ENCODE measurements around the gene MYO18B.

Gene MYO18B

DNA sequence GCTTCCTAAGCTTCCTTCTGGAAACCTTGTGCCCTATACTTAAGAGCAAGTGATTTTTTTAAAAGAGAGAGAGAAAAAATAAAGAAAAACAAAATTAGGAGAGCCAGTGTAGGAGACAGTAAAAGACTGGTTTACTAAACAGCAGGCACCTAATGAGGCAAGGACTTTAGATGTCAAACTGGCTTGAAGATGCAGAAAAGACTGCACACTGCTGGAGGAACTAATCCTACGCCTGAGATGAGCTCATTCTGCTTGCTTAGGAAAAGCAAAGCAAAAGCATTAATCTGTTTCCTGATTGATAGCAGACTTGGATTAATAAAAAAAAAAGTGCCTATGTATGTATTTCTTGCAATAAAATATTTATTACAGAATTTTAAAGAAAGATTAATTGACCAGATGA is 313.7 kb downstream of the MYO18B start:
- peak; percentile 23 for DNase-seq

GRCh38 chr22:26056455-26057200 is 314.6 kb downstream of the MYO18B start:
- no peak for DNase-seq

- no peak for DNase-seq
Observed at GRCh38 chr22:26057731-26058130, 315.7 kb downstream of the MYO18B start.

- DNase-seq, result no peak
Observed at GRCh38 chr22:26064048-26064447, 322.1 kb downstream of the MYO18B start.

DNA sequence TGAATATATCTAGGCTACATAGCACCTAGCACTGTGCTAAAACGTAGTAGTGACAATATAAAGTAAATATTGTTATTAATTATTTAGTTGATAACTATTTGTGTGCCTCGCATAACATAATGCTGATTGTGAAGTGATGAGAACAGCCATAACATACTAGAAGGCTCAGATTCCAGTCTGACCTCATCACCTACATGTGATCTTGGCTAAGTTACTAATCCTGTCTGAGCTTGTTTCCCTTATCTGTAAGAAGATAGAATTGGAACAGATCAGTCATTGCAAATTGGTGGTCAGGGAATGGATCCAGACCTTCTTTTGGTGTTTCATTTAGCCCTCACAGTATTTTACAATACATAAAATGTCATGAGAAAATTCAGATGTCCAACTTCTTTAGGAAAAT is 323.9 kb downstream of the MYO18B start:
- DNase-seq, result peak; percentile 27

DNA sequence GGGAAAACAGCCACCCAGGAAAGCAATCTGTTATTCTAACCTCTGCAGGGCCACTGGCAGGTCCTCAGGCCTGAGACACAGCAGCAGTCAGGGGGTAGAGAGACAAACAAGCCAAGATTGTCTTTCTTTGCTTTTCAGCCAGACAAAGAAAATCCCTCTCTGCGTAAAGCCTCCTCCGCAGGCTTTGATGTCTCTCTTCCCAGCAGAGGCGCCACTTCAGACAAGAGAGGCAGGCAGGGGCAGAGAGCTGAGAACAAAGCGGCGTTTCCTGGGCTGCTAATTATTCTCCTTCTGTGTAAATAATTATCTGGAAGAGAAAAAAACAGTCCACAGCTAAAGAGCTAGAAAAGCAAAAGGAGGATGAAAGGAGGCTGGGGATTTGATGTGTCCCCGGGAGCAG is 324.5 kb downstream of the MYO18B start:
- peak; percentile 80 for DNase-seq

- no peak for DNase-seq
Observed at GRCh38 chr22:26068571-26068970, 326.6 kb downstream of the MYO18B start.

DNA sequence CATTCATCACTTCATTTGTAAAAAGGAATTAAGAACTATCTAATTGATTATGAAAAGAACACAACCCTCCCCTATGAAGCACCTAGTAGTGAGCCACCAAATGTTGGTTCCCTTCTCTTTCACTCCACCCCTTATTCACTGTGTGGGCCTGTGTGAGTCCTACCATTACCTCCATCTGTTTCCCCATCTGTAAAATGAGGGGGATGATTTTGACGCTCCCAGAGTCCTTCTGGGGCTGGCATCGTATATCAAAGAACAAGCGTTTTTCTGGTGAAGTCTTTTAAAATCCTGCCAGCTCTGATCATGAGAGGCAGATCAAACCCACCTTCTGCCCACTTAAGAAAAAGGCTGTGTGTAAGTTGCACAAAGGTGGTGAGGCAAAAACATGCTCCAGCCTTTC is 330.6 kb downstream of the MYO18B start:
- DNase-seq, result no peak

DNA sequence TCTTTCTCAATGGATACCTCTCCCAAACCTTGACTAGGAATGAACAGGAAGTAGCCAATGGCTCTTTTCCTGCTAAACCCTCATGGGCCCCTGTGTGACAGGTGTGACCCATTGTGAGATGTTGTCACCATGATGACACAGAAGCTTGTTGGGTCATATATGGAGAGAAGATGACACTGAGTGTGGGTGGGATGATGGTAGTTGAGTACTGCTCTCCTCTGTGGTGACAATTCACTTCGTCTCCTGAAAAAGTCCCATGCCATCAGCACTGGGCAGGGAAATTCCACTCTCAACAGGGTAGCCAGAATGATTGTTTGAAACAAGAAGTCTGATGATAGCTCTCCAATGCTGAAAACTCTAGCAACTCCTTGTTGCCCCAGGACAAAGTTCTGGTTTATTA is 333.3 kb downstream of the MYO18B start:
- no peak for DNase-seq

DNA sequence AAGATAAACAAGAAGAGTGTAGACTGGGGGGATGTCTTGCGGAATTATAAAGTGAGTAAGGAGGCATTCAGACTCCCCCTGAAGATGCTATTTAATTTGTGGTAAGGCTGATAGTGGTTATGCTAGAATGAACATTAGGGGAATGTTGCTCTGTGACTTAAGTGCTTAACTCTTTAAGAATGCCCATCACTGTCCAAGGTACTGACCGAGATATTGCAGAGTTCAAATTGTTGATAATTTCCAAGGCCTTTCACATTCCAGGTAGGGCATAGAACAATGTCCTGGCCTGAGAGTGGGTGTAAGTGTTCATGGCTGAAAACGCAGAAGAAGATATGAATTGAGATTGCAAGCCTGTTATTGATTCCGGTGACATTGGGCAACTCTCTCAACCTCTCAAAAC is 337.0 kb downstream of the MYO18B start:
- DNase-seq, result peak; percentile 55
